ENCODE results near the gene MIB2.

MIB2 gene

GRCh38 chr1:1616045-1616790 is 918 bp downstream of the MIB2 start:
- no peak for DNase-seq

GRCh38 chr1:1616838-1617237 is 1.5 kb downstream of the MIB2 start:
- DNase-seq, result no peak

GRCh38 chr1:1617516-1617915 is 2.2 kb downstream of the MIB2 start:
- no peak for DNase-seq

DNA sequence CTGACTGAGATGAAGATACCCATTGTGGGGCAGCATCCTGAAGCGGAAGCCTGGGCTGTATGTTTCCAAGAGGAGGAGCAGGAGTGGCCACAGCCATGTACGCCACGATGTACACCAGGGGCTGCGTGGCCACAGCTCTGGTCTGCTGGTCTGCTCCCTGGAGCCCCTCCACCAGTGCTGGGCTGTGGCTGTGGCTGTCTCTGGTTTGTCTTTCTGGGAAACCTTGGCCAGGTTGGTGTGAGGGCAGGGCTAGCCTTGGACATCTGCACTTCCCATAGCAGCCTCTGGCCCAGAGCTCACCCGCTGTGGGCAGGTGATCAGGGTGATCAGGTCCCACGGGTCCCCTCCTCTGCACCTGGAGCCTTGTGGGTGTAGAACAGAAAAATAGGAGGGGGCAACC is 2.6 kb downstream of the MIB2 start:
- no peak for DNase-seq

- DNase-seq, result no peak
Observed at GRCh38 chr1:1618396-1619068, 3.2 kb downstream of the MIB2 start.

GRCh38 chr1:1619917-1620361 is 4.6 kb downstream of the MIB2 start:
- DNase-seq, result no peak

DNA sequence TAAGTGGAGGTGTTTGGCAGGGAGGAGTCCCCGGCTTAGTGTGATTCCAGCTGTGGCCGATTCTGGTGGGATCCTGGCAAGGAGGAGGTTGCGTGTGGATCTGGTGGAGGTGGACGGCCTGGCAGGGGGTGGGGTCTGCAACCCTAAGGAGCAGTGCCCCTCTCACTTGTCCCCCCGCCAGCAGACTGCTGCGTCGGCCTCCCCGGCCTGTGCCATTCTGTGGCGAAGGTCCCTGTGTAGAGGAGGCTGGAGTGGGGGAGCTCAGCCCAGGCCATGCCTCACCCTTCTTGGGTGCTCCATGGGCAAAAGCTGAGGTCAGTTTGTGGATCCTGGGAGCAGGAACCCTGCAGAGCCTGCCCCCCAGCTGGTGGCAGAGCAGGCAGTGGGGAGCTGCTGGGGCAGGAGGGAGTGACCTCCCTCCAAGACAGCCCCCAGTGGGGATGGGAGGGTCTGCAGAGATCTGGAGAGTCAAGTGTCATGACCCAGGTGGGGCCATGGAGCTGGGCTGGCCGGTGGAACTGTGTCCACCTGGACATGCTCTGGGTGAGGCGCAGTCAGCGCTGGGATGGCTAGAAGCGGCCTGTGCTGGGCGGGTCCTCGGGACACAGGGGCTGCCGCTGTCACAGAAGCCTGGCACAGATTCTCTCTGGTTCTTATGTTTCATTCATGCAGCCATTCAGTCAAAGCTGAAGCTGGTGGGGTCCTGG is 5.3 kb downstream of the MIB2 start:
- no peak for DNase-seq

GRCh38 chr1:1621173-1622009 is 6.1 kb downstream of the MIB2 start:
- no peak for DNase-seq

DNA sequence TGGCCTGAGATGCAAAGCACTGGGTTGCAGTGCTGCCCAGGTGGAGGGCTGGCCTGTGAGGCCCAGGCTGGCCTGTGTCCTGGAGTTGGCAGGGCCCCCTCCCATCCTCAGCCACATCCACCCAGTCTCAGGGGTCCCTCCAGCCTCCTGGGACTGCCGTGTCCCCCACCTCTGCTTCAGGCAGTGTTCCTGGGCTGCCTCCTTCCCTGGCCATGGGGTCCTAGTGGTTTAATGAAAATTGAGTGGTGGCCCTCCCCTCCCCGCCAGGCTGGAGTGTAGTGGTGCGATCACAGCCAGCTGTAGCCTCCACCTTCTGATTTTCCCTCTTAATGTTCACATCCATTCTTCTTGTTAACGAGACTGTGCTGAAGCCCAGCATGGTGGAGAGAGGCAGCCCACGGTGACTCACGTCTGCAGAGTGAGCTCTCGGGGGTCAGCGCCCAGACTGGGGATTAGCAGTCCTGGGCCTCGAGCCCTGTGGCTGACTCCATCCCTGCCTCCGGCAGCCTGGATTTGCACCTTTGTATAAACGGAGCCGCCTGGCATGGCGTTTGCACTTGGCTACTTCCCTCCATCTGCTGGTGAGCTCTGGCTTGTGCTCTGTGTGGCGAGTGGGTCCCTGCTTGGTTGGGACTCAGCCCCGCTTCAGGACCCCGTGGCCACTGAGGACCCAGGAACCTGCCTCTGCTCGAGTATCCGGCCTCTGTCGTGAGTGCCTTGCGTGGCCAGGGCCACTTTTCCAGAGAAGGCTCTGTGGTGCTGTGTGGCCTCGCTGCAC is 6.9 kb downstream of the MIB2 start:
- no peak for DNase-seq

- DNase-seq, result no peak
Observed at GRCh38 chr1:1622788-1623094, 7.4 kb downstream of the MIB2 start.

- no peak for DNase-seq
Observed at GRCh38 chr1:1623181-1623630, 7.9 kb downstream of the MIB2 start.

- DNase-seq, result no peak
Observed at GRCh38 chr1:1623631-1624442, 8.5 kb downstream of the MIB2 start.

DNA sequence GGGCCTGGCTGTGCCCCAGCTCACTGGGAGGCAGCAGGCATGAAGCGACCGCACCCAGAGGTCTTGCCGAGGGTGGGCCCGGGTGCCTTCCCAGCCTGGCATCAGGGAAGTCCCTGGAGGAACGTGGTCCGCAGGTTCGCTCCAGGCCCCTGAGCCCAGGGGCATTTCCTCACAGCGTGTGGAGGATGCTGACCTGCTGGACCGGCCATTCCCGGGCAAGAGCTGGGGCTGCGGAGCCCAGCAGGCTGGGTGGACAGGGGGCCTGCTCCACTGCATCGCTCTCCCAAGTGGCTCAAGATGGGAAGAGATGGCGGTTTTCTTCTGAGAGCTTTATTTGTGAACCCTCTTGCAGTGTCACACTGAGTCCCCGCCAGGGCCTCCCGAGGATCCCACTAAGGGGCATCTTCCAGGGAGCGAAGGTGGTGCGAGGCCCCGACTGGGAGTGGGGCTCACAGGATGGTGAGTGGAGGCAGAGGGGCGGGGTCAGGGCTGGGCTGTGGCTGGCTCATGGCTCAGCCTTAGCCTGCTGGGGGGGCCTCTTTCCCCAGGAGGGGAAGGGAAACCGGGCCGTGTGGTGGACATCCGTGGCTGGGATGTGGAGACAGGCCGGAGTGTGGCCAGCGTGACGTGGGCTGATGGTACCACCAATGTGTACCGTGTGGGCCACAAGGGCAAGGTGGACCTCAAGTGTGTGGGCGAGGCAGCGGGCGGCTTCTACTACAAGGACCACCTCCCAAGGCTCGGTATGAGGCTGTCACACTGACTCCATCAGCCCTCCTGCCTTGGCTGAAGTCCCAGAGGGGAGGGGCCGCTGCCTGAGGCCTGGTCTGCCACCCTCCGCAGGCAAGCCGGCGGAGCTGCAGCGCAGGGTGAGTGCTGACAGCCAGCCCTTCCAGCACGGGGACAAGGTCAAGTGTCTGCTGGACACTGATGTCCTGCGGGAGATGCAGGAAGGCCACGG is 9.4 kb downstream of the MIB2 start:
- no peak for DNase-seq

DNA sequence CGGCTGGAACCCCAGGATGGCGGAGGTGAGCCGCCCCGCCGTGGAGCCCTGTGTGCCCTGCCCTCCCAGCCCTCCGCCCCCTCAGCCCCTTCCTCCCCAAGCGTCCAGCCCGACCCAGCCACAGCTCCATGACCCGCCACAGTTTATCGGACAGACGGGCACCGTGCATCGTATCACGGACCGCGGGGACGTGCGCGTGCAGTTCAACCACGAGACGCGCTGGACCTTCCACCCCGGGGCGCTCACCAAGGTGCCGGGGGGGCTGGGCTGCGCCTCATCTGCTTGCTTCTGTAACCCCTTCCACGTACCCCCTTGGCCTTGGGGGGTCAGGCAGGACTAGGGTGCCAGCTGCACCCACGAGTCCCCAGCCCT is 10.1 kb downstream of the MIB2 start:
- no peak for DNase-seq

DNA sequence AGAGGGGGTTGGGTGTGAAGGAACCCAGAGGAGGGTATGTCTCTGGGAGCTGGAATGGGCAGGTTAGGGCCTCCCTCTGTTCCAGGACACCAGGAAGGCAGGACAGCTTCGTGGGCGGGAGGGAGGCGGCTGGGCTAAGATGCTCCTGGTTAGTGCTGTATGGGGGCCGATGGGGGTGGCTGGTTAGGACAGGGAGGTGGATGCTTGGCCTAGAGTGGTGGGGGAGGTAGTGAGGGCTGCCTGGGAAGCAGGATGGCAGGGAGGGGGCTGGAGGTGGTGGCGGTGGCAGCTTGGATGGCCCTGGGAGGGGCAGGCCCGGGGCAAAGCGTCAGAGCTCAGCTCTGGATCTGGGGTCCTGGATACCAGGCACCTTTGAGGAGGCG is 10.5 kb downstream of the MIB2 start:
- no peak for DNase-seq

GRCh38 chr1:1626207-1627141 is 11.2 kb downstream of the MIB2 start:
- DNase-seq, result no peak

DNA sequence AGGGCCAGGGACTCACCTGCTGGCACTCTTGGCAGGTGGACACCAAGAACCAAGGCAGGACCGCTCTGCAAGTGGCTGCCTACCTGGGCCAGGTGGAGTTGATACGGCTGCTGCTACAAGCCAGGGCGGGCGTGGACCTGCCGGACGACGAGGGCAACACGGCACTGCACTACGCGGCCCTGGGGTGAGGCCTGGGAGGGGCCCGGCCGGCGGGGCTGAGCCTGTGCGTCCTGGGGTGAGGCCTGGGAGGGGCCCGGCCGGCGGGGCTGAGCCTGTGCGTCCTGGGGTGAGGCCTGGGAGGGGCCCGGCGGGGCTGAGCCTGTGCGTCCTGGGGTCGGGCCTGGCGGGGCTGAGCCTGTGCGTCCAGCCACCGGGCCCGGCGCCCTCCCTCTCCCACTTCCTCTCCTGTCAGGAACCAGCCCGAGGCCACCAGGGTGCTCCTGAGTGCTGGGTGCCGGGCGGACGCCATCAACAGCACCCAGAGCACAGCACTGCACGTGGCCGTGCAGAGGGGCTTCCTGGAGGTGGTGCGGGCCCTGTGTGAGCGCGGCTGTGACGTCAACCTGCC is 12.0 kb downstream of the MIB2 start:
- DNase-seq, result no peak

- DNase-seq, result no peak
Observed at GRCh38 chr1:1627829-1628753, 12.8 kb downstream of the MIB2 start.
